Measurements from ENCODE around the gene NARS2. TPM values are rescaled to one million over a fixed set of nuclear protein-coding genes. Genes with fewer than 3 reads are reported as not detected.

The NARS2 gene
- total and polyA plus RNA-seq, 2 donors (not counting 1 experiment from before 2014, with no cell fraction given) = 13.2 to 15.7 TPM

DNA sequence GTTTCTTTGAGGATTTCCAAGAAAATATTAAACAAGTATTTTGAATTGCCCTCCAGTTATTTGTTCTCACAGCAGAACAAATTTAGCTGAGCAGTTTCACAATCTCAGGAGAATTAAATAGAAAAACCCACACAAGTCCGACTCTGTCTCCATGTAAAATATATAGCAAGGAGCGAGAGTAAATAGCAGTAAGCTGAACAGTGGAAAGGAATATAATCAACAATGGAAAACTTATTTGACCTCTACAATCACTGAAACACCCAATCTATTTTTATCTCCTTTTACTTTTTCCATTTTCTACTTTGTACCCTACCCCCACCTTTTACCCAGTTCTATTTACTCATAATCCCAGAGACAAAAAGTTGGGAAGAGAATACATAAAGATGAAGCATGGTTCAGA is 34.4 kb downstream of the NARS2 start:
- no peaks in the 10 kb centered on the region for H3K36me3 ChIP-seq (ENCODE audit: control insufficient read depth, insufficient read depth, low read length)
- H4K20me1 ChIP-seq (ENCODE audit: control insufficient read depth, extremely low read depth, insufficient read depth, low read length) = no peaks in the 10 kb centered on the region
- H3K9ac ChIP-seq (ENCODE audit: insufficient read depth, low read length) = no peak overlapping the region
- H3K27ac ChIP-seq (ENCODE audit: insufficient read depth, low read length) = no peak overlapping the region
- no peaks in the 10 kb centered on the region for H3K9me3 ChIP-seq (ENCODE audit: control insufficient read depth, insufficient read depth, low read depth, low read length)
- H3K27me3 ChIP-seq (ENCODE audit: control insufficient read depth, insufficient read depth, low read length) = no peaks in the 10 kb centered on the region
- no peak overlapping the region for H3K4me3 ChIP-seq (replicated peaks in 1 of 4; ENCODE audit: control extremely low read depth in 1 of 4, insufficient read depth in 1 of 4, low read depth in 3 of 4, low read length in 4 of 4)
- no peak for DNase-seq (ENCODE audit: low read depth in 2 of 2)
- TF ChIP-seq, protein P1, sequence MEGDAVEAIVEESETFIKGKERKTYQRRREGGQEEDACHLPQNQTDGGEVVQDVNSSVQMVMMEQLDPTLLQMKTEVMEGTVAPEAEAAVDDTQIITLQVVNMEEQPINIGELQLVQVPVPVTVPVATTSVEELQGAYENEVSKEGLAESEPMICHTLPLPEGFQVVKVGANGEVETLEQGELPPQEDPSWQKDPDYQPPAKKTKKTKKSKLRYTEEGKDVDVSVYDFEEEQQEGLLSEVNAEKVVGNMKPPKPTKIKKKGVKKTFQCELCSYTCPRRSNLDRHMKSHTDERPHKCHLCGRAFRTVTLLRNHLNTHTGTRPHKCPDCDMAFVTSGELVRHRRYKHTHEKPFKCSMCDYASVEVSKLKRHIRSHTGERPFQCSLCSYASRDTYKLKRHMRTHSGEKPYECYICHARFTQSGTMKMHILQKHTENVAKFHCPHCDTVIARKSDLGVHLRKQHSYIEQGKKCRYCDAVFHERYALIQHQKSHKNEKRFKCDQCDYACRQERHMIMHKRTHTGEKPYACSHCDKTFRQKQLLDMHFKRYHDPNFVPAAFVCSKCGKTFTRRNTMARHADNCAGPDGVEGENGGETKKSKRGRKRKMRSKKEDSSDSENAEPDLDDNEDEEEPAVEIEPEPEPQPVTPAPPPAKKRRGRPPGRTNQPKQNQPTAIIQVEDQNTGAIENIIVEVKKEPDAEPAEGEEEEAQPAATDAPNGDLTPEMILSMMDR (conservative IDR thresholded peaks at IDR 0.05 in 1 of 2, IDR thresholded peaks at IDR 0.05 in 1 of 2; ENCODE audit: low read depth in 1 of 2, low read length in 2 of 2) = no peak
- H3K4me1 ChIP-seq (ENCODE audit: control insufficient read depth, extremely low read depth, insufficient read depth, low read length) = no peaks in the 10 kb centered on the region
- H3K4me2 ChIP-seq (ENCODE audit: extremely low read depth, insufficient read depth, low read length) = no peak overlapping the region
- no peaks in the 10 kb centered on the region for H3K79me2 ChIP-seq (ENCODE audit: control insufficient read depth, insufficient read depth, low read length)
- no peak overlapping the region for H2AFZ ChIP-seq (ENCODE audit: low read length)

DNA sequence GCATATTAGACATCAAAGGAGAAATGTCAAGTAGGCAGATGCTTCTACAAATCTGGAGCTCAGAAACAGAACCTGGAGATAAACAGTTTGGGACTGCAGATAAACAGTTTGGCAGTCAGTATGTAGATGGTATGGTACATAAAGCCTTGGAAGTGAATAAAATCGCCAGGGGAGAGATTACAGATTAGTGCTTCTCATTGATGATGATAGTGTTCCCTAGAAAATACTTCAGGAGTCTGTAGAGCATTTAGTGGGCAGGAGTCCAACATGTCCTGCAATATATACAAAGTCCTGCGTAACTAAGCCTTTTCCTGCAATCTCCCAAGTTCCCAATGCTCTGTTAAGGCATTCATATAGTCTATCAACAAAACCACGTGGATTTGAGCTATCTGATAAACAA is 35.2 kb downstream of the NARS2 start:
- Histone ChIP-seq H3K4me2 (ENCODE audit: extremely low read depth, insufficient read depth, low read length) (no peak overlapping the region), H3K9me3 (ENCODE audit: control insufficient read depth, insufficient read depth, low read depth, low read length) (no peaks in the 10 kb centered on the region), H2AFZ (ENCODE audit: low read length) (no peak overlapping the region), H3K27me3 (ENCODE audit: control insufficient read depth, insufficient read depth, low read length) (no peaks in the 10 kb centered on the region), H3K27ac (ENCODE audit: insufficient read depth, low read length) (no peak overlapping the region), H3K4me3 (replicated peaks in 1 of 4; ENCODE audit: control extremely low read depth in 1 of 4, insufficient read depth in 1 of 4, low read depth in 3 of 4, low read length in 4 of 4) (no peak overlapping the region), H3K4me1 (ENCODE audit: control insufficient read depth, extremely low read depth, insufficient read depth, low read length) (no peaks in the 10 kb centered on the region), H3K9ac (ENCODE audit: insufficient read depth, low read length) (no peak overlapping the region), H3K36me3 (ENCODE audit: control insufficient read depth, insufficient read depth, low read length) (no peaks in the 10 kb centered on the region), H4K20me1 (ENCODE audit: control insufficient read depth, extremely low read depth, insufficient read depth, low read length) (no peaks in the 10 kb centered on the region), H3K79me2 (ENCODE audit: control insufficient read depth, insufficient read depth, low read length) (no peaks in the 10 kb centered on the region)
- no peak for TF ChIP-seq EZH2 (IDR thresholded peaks at IDR 0.05; ENCODE audit: low read length, missing control alignments)
- TF ChIP-seq, protein P1 (conservative IDR thresholded peaks at IDR 0.05 in 1 of 2, IDR thresholded peaks at IDR 0.05 in 1 of 2; ENCODE audit: low read depth in 1 of 2, low read length in 2 of 2) = no peak
- peak in 1 of 2 donors; percentile 69 for DNase-seq (ENCODE audit: low read depth in 2 of 2)

DNA sequence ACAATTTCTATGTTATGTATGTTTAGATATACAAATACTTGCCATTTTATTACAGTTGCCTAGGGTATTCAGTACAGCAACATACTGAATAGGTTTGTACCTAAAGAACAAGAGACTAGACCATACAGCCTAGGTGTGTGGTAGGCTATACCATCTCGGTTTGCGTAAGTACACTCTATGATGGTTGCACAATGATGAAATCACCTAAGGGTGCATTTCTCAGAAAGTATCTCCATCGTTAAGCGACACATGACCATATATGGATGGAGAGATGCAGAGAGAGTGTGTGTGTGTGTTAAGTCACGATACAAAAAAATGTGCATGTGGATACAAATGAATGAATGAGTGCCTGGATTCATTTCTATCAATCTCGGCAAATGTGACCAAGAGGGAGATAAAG is 37.7 kb downstream of the NARS2 start:
- no peak overlapping the region for H3K4me3 ChIP-seq (replicated peaks in 1 of 4; ENCODE audit: control extremely low read depth in 1 of 4, insufficient read depth in 1 of 4, low read depth in 3 of 4, low read length in 4 of 4)
- no peaks in the 10 kb centered on the region for H3K79me2 ChIP-seq (ENCODE audit: control insufficient read depth, insufficient read depth, low read length)
- no peaks in the 10 kb centered on the region for H4K20me1 ChIP-seq (ENCODE audit: control insufficient read depth, extremely low read depth, insufficient read depth, low read length)
- no peaks in the 10 kb centered on the region for H3K4me1 ChIP-seq (ENCODE audit: control insufficient read depth, extremely low read depth, insufficient read depth, low read length)
- no peak overlapping the region for H3K27ac ChIP-seq (ENCODE audit: insufficient read depth, low read length)
- no peak for DNase-seq (ENCODE audit: low read depth in 2 of 2)
- no peaks in the 10 kb centered on the region for H3K36me3 ChIP-seq (ENCODE audit: control insufficient read depth, insufficient read depth, low read length)
- no peak overlapping the region for H3K4me2 ChIP-seq (ENCODE audit: extremely low read depth, insufficient read depth, low read length)
- no peak overlapping the region for H3K9ac ChIP-seq (ENCODE audit: insufficient read depth, low read length)
- H3K9me3 ChIP-seq (ENCODE audit: control insufficient read depth, insufficient read depth, low read depth, low read length) = no peaks in the 10 kb centered on the region
- no peak overlapping the region for H2AFZ ChIP-seq (ENCODE audit: low read length)
- H3K27me3 ChIP-seq (ENCODE audit: control insufficient read depth, insufficient read depth, low read length) = no peaks in the 10 kb centered on the region
- TF ChIP-seq EZH2 (IDR thresholded peaks at IDR 0.05; ENCODE audit: low read length, missing control alignments) = no peak
- TF ChIP-seq, protein P1 (conservative IDR thresholded peaks at IDR 0.05 in 1 of 2, IDR thresholded peaks at IDR 0.05 in 1 of 2; ENCODE audit: low read depth in 1 of 2, low read length in 2 of 2) = no peak

Measured in fibroblast of lung (primary cell).